ENCODE results near the gene HAAO.
"Not testable (repeated sequence)": the region's sequence is repeated elsewhere in the genome, so short reads cannot be mapped to it uniquely, and the experiment has no call there.

HAAO gene

DNA sequence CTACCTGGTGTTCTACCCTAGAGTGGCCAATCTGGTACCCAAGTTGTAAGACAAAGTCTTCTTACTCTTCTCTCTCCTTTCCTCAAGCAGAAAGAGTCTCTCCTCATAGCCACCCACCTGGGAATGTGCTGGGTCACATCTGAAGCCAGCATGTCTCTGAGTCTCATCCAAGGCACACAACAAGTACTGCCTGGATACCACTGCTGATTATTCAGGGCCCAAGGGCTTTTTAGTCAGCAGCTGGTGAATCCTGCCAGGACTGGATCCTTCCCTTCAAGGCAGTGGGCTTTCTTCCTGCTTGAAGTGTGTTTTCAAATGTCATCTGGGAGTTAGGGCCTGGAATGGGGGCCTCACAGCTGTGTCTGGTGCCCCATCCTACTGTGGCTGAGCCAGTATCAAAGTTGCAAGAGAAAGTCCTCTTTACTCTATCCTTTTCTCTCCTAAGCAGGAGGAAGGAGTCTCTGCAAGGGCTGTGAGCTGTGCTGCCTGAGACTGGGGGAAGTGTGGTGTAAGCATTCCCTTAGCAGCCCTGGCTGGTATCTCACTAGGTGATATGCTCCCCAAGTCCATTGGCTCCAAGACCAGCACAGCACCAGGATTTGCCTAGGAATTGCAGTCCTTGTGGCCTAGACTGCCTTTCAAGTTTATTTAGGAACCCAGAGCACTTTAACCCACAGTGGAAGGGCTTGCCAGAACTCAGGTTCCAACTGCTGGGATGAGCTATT, 55.6 kb downstream of the HAAO start:
- peaks cover 24% of the 10 kb centered on the region for H3K9me3 Mint-ChIP-seq (ENCODE audit: low read depth)
- H3K27ac Mint-ChIP-seq: no peak overlapping the region
- H3K4me1 Mint-ChIP-seq (ENCODE audit: low read depth): peaks cover 1% of the 10 kb centered on the region
- no peaks in the 10 kb centered on the region for H3K27me3 Mint-ChIP-seq
- H3K36me3 Mint-ChIP-seq: peaks cover 75% of the 10 kb centered on the region
- no peak overlapping the region for H3K4me3 Mint-ChIP-seq

DNA sequence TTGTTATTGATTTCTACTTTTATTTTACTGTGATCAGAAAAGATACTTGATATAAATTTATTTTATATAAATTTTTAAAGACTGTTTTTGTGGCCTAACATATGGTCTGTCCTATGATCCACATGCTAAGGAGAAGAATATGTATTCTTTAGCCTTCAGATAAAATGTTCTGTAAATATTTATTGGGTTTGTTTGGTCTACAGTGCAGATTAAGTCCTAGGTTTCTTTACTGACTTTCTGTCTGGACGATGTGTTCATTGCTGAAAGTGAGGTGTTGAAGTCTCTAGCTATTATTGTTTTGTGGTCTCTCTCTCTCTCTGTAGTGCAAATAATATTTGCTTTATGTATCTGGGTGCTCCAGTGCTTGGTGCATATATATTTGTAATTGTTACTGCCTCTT, 58.5 kb downstream of the HAAO start:
- H3K4me1 Mint-ChIP-seq (ENCODE audit: low read depth): no peaks in the 10 kb centered on the region
- H3K9me3 Mint-ChIP-seq (ENCODE audit: low read depth): peaks cover 30% of the 10 kb centered on the region
- H3K4me3 Mint-ChIP-seq: no peak overlapping the region

DNA sequence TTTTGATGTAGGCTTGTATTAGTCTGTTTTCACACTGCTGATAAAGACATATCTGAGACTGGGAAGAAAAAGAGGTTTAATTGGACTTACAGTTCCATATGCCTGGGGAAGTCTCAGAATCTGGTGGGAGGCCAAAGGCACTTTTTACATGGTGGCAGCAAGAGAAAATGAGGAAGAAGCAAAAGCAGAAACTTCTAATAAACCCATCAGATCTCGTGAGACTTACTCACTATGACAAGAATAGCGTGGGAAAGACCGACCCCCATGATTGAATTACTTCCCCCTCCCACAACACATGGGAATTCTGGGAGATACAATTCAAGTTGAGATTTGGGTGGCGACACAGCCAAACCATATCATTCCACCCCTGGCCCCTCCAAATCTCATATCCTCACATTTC, 61.1 kb downstream of the HAAO start:
- Mint-ChIP-seq H3K9me3 (ENCODE audit: low read depth) (peaks cover 30% of the 10 kb centered on the region), H3K36me3 (peaks cover 69% of the 10 kb centered on the region)
- not testable (repeated sequence) for H3K27ac Mint-ChIP-seq; H3K27me3 Mint-ChIP-seq; H3K4me1 Mint-ChIP-seq (ENCODE audit: low read depth); H3K4me3 Mint-ChIP-seq

More for the DNA sequence above, 58.5 kb downstream of the HAAO start:
- no peaks in the 10 kb centered on the region for H3K27me3 Mint-ChIP-seq
- H3K36me3 Mint-ChIP-seq: peaks cover 74% of the 10 kb centered on the region
- no peak overlapping the region for H3K27ac Mint-ChIP-seq

DNA sequence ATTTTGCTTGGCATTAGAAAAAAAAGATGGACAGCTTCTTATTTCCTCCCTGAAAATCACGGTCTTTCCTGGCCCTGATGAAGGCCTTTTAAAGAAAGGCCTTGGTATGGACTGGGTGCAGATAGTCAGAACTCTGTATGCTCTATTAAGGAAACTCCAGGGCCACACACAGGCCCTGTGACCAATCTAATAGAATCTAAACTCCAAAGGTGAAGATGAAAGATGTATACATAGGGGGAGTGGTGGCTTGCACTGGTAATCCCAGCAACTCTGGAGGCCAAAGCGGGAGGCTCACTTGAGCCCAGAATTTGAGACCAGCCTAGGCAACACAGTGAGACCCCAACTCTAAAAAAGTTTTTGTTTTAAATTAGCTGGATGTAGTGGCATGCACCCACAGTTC, 65.7 kb downstream of the HAAO start:
- H3K4me1 Mint-ChIP-seq (ENCODE audit: low read depth): peaks cover 5% of the 10 kb centered on the region
- peaks cover 42% of the 10 kb centered on the region for H3K36me3 Mint-ChIP-seq
- H3K27me3 Mint-ChIP-seq: no peaks in the 10 kb centered on the region
- peaks cover 5% of the 10 kb centered on the region for H3K9me3 Mint-ChIP-seq (ENCODE audit: low read depth)
- no peak overlapping the region for H3K4me3 Mint-ChIP-seq
- no peak overlapping the region for H3K27ac Mint-ChIP-seq

DNA sequence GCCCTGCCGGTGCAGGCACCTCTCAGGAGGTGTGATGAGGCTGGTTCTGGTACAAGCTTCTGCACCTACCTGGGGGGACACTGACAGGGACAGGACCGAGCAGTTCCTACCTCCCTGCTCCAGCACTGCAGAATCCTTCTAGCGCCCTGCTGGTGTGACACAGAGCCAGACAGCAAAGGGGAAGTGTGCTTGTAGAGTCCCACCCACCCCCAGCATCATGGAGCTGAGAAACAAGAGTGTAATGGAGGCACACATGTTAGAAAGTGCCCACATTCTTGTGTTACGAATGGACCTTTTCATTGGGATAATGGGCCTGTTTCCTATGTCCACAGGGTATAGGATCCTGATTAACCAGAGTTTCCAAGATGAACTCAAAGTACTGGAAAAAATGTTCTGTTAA, 66.7 kb downstream of the HAAO start:
- H3K27me3 Mint-ChIP-seq: no peaks in the 10 kb centered on the region
- no peak overlapping the region for H3K27ac Mint-ChIP-seq
- H3K36me3 Mint-ChIP-seq: peaks cover 35% of the 10 kb centered on the region
- H3K9me3 Mint-ChIP-seq (ENCODE audit: low read depth): no peaks in the 10 kb centered on the region
- H3K4me3 Mint-ChIP-seq: no peak overlapping the region
- peaks cover 5% of the 10 kb centered on the region for H3K4me1 Mint-ChIP-seq (ENCODE audit: low read depth)

DNA sequence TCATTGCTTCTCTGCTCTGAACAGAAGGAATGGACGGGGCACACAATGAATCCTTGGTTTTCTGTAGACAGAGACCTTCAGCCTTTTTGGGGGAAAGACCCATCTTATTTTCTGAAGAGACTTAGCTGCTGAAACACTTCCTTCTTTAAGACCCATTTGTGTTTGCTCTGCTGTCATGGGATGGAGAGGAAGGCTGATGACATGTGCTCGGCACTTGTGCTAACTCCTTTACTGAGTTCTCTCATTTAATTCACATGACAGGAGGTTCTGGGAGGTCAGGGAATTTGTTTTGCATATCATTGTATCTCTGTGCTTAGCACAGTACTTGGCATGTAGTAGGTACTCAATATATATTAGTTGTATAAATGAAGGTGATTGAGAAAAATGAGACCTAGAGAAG, 67.5 kb downstream of the HAAO start:
- Mint-ChIP-seq H3K27me3 (no peaks in the 10 kb centered on the region), H3K4me1 (ENCODE audit: low read depth) (peaks cover 5% of the 10 kb centered on the region), H3K36me3 (peaks cover 27% of the 10 kb centered on the region), H3K9me3 (ENCODE audit: low read depth) (no peaks in the 10 kb centered on the region), H3K27ac (no peak overlapping the region), H3K4me3 (no peak overlapping the region)

DNA sequence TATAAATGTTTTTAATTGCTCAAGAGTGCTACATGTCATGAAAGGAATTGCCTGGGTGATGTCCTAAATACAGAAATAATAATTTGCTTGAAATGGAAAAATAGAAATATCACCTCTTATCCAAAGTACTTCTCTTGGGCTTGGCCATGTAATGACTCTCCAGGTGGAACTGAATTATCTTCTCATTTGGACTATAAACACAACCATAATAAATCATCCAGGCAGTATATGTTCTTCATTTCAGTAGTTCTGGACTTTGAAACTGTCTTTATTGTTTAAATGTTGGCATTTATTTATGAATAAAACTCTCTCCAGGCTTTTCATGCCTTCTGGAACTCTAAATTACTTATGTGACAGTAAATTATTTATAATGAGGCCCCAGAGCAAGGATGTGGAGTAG, 68.9 kb downstream of the HAAO start:
- no peaks in the 10 kb centered on the region for H3K27me3 Mint-ChIP-seq
- H3K4me3 Mint-ChIP-seq: no peak overlapping the region
- H3K27ac Mint-ChIP-seq: no peak overlapping the region
- H3K9me3 Mint-ChIP-seq (ENCODE audit: low read depth): no peaks in the 10 kb centered on the region
- H3K4me1 Mint-ChIP-seq (ENCODE audit: low read depth): peaks cover 5% of the 10 kb centered on the region
- H3K36me3 Mint-ChIP-seq: peaks cover 20% of the 10 kb centered on the region

DNA sequence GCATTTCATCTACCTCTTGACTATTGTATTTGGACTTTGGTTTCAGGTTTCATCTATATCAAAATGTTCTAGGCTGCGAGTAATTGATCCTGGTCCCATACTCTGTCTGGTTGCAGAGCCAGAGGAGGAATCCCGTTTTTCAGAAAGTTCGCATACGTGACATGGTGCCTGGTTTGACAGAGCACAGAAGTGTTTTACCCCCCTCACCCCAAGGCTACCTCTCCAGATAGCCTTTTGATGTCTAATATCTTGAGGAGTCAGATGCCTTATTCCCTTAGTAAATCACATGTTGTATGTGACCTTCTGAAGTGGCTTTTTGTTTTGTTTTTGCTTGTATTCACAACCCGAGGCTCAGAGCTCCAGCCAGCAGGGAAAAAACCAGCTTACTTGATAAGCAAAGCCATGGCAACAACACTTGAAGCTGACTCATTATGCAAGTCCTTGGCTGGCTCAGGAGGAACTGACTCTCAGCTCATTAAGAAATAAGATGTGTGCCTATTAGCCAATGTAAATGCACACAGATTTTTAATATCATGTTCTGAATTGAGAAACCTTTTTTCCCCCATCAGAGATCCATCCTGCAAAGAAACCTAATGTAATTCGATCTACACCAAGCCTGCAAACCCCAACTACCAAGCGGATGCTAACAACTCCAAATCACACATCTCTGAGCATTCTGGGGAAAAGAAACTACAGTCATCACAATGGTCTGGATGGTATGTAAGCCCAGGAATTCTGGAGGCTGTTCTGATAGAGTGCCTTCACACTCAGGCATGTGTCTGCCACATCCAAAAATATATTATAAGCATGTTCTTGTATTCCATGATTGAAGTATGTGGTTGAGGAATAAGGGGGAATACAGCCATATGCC, 69.8 kb downstream of the HAAO start:
- H3K4me3 Mint-ChIP-seq: no peak overlapping the region
- peaks cover 5% of the 10 kb centered on the region for H3K4me1 Mint-ChIP-seq (ENCODE audit: low read depth)
- no peaks in the 10 kb centered on the region for H3K9me3 Mint-ChIP-seq (ENCODE audit: low read depth)
- H3K27ac Mint-ChIP-seq: no peak overlapping the region
- H3K36me3 Mint-ChIP-seq: peaks cover 16% of the 10 kb centered on the region
- no peaks in the 10 kb centered on the region for H3K27me3 Mint-ChIP-seq

DNA sequence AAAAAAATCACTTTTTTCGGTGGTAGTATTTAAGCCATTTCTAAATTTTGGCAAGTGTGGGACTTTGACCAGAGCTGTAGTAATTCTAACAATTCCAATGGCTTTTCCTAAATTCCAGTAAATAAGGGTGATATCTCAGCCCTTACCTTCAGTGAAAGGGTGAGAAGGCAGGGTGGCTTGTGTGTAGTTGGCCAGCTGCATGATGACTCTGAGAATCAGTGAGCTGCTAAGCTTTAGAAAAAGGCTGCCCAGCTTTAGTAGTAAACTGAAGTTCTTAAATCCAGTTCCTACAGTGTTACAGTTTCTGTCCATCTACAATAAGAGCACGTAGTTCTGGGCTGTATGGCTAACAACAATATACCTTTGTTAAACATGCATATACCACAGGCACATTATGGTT, 70.5 kb downstream of the HAAO start:
- Mint-ChIP-seq H3K4me3 (no peak overlapping the region), H3K27me3 (no peaks in the 10 kb centered on the region), H3K9me3 (ENCODE audit: low read depth) (no peaks in the 10 kb centered on the region), H3K4me1 (ENCODE audit: low read depth) (peaks cover 5% of the 10 kb centered on the region), H3K36me3 (peaks cover 13% of the 10 kb centered on the region), H3K27ac (no peak overlapping the region)

Measured in activated naive CD8-positive, alpha-beta T cell (primary cell).